Progenitor cell of endocrine pancreas (in vitro differentiated cells): ENCODE data around the gene KRT77. TPM values are rescaled to one million over a fixed set of nuclear protein-coding genes. Genes with fewer than 3 reads are reported as not detected.

Experiments
- DNase-seq: peaks from one replicate; pipeline ENCODE4 v3.0.0; 2021; ENCODE audit warnings: low spot score; ENCODE audit not compliant: unreplicated experiment
- H3K27ac Mint-ChIP-seq: 2 replicates; pipeline ENCODE4 v1.8.0; 2021; ENCODE audit warnings: mild to moderate bottlenecking, moderate library complexity, mixed read lengths
- H3K27me3 Mint-ChIP-seq: 2 replicates; pipeline ENCODE4 v1.8.0; 2021; ENCODE audit warnings: mixed read lengths
- H3K36me3 Mint-ChIP-seq: 2 replicates; pipeline ENCODE4 v1.8.0; 2022; ENCODE audit warnings: mixed read lengths; ENCODE audit not compliant: insufficient read depth
- H3K4me1 Mint-ChIP-seq: 2 replicates; pipeline ENCODE4 v1.8.0; 2021; ENCODE audit warnings: low read depth, mixed read lengths
- H3K4me3 Mint-ChIP-seq: 2 replicates; pipeline ENCODE4 v1.8.0; 2021; ENCODE audit warnings: low read depth, mild to moderate bottlenecking, moderate library complexity, mixed read lengths
- H3K9me3 Mint-ChIP-seq: 2 replicates; pipeline ENCODE4 v1.8.0; 2021; ENCODE audit warnings: low read depth, mixed read lengths
- total RNA-seq: library from RNA; stranded (reverse); gene quantifications from 2 replicates; pipeline ENCODE4 v1.2.1, GENCODE V29; 2021
- TF ChIP-seq, protein P1 (sequence below): fragments of 200-600 bp; sonication (generic); IDR thresholded peaks from one replicate; pipeline ENCODE4 v1.5.0; 2021; ENCODE audit warnings: antibody characterized with exemption, mild to moderate bottlenecking; ENCODE audit not compliant: unreplicated experiment

KRT77 gene
- total RNA-seq, 1 donor from 2014 or later, result not detected

- Mint-ChIP-seq H3K4me3 (no peak overlapping the region), H3K9me3 (no peaks in the 10 kb centered on the region), H3K36me3 (no peaks in the 10 kb centered on the region), H3K27ac (no peak overlapping the region), H3K4me1 (no peaks in the 10 kb centered on the region), H3K27me3 (peaks cover 84% of the 10 kb centered on the region)
- TF ChIP-seq, protein P1, sequence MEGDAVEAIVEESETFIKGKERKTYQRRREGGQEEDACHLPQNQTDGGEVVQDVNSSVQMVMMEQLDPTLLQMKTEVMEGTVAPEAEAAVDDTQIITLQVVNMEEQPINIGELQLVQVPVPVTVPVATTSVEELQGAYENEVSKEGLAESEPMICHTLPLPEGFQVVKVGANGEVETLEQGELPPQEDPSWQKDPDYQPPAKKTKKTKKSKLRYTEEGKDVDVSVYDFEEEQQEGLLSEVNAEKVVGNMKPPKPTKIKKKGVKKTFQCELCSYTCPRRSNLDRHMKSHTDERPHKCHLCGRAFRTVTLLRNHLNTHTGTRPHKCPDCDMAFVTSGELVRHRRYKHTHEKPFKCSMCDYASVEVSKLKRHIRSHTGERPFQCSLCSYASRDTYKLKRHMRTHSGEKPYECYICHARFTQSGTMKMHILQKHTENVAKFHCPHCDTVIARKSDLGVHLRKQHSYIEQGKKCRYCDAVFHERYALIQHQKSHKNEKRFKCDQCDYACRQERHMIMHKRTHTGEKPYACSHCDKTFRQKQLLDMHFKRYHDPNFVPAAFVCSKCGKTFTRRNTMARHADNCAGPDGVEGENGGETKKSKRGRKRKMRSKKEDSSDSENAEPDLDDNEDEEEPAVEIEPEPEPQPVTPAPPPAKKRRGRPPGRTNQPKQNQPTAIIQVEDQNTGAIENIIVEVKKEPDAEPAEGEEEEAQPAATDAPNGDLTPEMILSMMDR, result no peak
- no peak for DNase-seq
Measured at GRCh38 chr12:52730383-52730782, 27.1 kb upstream of the KRT77 start.

DNA sequence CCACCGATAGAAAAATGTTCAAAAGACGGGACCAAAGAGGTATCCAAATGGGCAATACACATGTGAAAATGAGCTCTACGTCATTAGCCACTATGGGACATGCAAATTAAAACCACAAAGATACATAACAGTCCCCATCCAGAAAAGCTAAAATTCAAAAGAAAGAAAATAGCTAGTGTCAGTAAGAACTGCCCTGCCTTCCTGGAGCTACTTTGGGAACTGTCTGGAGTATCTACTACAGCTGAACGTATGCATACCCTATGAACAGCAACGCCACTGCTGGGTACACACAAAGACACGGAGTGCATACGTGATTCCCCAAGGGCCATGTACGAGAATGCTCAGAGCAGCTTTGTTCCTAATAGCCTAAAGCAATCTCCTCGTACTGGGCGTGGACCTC is 25.8 kb upstream of the KRT77 start:
- Mint-ChIP-seq H3K4me1 (no peaks in the 10 kb centered on the region), H3K36me3 (no peaks in the 10 kb centered on the region), H3K27ac (no peak overlapping the region), H3K27me3 (peaks cover 73% of the 10 kb centered on the region), H3K9me3 (no peaks in the 10 kb centered on the region), H3K4me3 (no peak overlapping the region)
- TF ChIP-seq, protein P1, result no peak
- no peak for DNase-seq

DNA sequence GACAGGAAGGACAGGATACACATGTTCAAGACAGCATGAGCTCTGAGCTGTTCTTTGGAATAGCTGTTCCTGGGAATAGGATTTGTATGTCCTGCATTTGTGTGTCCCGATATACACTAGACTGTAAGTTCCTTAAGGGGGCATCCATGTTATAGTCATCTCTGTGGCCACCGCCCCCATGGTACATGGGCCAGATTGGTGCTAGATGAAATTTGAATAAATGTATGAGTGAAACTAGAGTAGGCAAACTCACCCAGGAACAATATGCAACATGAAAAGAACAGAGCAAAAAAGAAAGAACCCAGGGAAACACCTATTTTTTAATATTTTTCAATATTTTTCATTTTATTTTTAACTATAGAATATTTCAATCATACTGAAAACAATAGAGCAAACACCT is 25.1 kb upstream of the KRT77 start:
- Mint-ChIP-seq H3K27ac (no peak overlapping the region), H3K4me1 (no peaks in the 10 kb centered on the region), H3K4me3 (no peak overlapping the region), H3K27me3 (peaks cover 67% of the 10 kb centered on the region), H3K9me3 (no peaks in the 10 kb centered on the region), H3K36me3 (no peaks in the 10 kb centered on the region)
- TF ChIP-seq, protein P1, result no peak
- no peak for DNase-seq

DNA sequence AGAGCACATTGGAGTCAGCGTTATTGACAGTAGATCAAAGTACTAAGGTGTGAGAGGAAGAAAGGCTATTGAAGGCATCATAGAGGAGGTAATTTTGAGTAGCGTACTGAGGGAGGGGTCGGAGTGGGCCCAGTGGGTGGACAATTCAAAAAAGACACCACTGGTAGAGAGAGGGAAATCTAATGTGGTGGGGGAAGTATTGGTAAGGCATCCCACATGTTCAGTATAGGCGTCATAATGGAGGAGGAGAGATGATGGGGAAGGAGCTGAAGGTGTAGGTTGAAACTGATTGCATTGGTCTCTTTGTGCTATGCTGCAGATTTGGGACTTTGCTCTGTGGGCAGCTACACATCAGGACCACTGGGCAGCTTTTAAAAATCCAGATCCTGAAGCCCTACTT is 23.7 kb upstream of the KRT77 start:
- TF ChIP-seq, protein P1, result no peak
- Mint-ChIP-seq H3K27me3 (peaks cover 68% of the 10 kb centered on the region), H3K9me3 (no peaks in the 10 kb centered on the region), H3K4me3 (no peak overlapping the region), H3K27ac (no peak overlapping the region), H3K4me1 (no peaks in the 10 kb centered on the region), H3K36me3 (no peaks in the 10 kb centered on the region)
- no peak for DNase-seq

- Mint-ChIP-seq H3K9me3 (no peaks in the 10 kb centered on the region), H3K36me3 (no peaks in the 10 kb centered on the region), H3K27ac (no peak overlapping the region), H3K27me3 (peaks cover 65% of the 10 kb centered on the region), H3K4me3 (no peak overlapping the region), H3K4me1 (no peaks in the 10 kb centered on the region)
- TF ChIP-seq, protein P1, result no peak
- DNase-seq, result no peak
Measured at GRCh38 chr12:52726451-52726850, 23.1 kb upstream of the KRT77 start.
